Esophagus muscularis mucosa (tissue), 4 donors: ENCODE measurements around the gene MYO7B. TPM values are rescaled to one million over a fixed set of nuclear protein-coding genes. Genes with fewer than 3 reads are reported as not detected.

ENCODE experiments used
- DNase-seq: peaks from one replicate; pipeline ENCODE4 v3.0.0-alpha.2; 2017; ENCODE audit errors: extremely low spot score
- H3K27ac ChIP-seq, 4 donors: fragments of 200-600 bp; sonication (generic); replicated peaks in 1 of 4; 1 replicate in 3 of 4; 2 replicates in 1 of 4; pipeline ENCODE4 v1.5.1; 2016 to 2019; ENCODE audit warnings: mild to moderate bottlenecking in 1 of 4
- H3K27me3 ChIP-seq, 4 donors: fragments of 200-600 bp; sonication (generic); one replicate each; pipeline versions ENCODE4 v1.5.1 to v1.6.0; 2016 to 2019
- H3K36me3 ChIP-seq, 4 donors: fragments of 200-600 bp; sonication (generic); one replicate each; pipeline ENCODE4 v1.5.1; 2016 to 2019
- H3K4me1 ChIP-seq, 4 donors: fragments of 200-600 bp; sonication (generic); one replicate each; pipeline ENCODE4 v1.5.1; 2016 to 2019
- H3K4me3 ChIP-seq, 4 donors: fragments of 200-600 bp; sonication (generic); 1 replicate in 2 of 4; 2 replicates in 2 of 4; pipeline ENCODE4 v1.5.1; 2016 to 2019; ENCODE audit warnings: mild to moderate bottlenecking in 4 of 4, moderate library complexity in 1 of 4
- H3K9me3 ChIP-seq, 4 donors: fragments of 200-600 bp; sonication (generic); 1 replicate in 3 of 4; 2 replicates in 1 of 4; pipeline ENCODE4 v1.5.1; 2016 to 2019
- CTCF ChIP-seq, 3 experiments: fragments of 200-600 bp in 2 of 3; fragments of 450-650 bp in 1 of 3; sonication (generic) in 2 of 3; IDR thresholded peaks; one replicate each; pipeline ENCODE4 v1.5.1; 2017 to 2019; ENCODE audit warnings: antibody characterized with exemption in 3 of 3, mild to moderate bottlenecking in 2 of 3, moderate library complexity in 1 of 3
- EP300 ChIP-seq: sonication (generic); formaldehyde crosslinking; IDR thresholded peaks from one replicate; pipeline ENCODE4 v1.6.1; 2017; ENCODE audit warnings: antibody characterized with exemption
- POLR2A ChIP-seq: fragments of 450-650 bp; IDR thresholded peaks from one replicate; pipeline ENCODE4 v1.6.1; 2017; ENCODE audit warnings: antibody characterized with exemption, moderate library complexity, mild to moderate bottlenecking, low read depth
- POLR2AphosphoS5 ChIP-seq, 2 donors: sonication (generic); formaldehyde crosslinking; IDR thresholded peaks; one replicate each; pipeline ENCODE4 v1.6.1; 2017; ENCODE audit warnings: antibody characterized with exemption in 2 of 2
- WGBS: methylation state at CpG from one replicate; pipeline ENCODE4 v1.1.5; 2018; 5-methylcytosine and 5-hydroxymethylcytosine counted together
- intact Hi-C: fragments of 100-400 bp; cut with DNase I; formaldehyde crosslinking; loops from one replicate; pipeline ENCODE4 v1.15.1; 2023
- total RNA-seq, 4 donors: library from RNA; depleted of rRNA; stranded (reverse); fragments of >200 nt; gene quantifications; one replicate each; pipeline versions ENCODE4 v1.1.0 to v1.2.1, GENCODE V29; 2016

MYO7B gene
- total RNA-seq, 4 donors from 2014 or later, result 0.19 to 0.98 (median 0.33) TPM; not detected in 1

DNA sequence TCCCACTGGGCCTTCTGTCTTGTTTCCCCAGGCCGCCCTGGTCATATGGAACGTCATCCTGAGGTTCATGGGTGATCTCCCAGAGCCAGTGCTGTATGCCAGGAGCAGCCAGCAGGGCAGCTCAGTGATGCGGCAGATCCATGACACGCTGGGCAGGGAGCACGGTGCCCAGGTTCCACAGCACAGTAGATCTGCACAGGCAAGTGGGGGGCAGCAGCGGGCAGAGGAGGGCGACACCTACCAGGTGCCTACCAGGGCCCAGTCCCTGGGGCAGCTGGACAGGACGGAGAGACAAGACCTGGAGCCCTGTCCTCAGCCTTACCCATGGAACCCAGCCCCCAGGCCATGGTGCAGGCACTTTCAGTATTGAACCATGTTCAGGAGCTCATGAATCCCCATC is 74.3 kb downstream of the MYO7B start:
- Histone ChIP-seq H3K27me3 (peaks cover 0 to 2% (median 0%) of the 10 kb centered on the region in 4 donors), H3K36me3 (no peaks in the 10 kb centered on the region), H3K27ac (no peak overlapping the region), H3K9me3 (peaks cover 0 to 28% (median 12%) of the 10 kb centered on the region in 4 donors), H3K4me3 (no peak overlapping the region), H3K4me1 (no peaks in the 10 kb centered on the region)
- TF ChIP-seq CTCF (IDR thresholded peaks at IDR 0.05) (no peak), POLR2AphosphoS5 (IDR thresholded peaks at IDR 0.05) (no peak), POLR2A (no peak), EP300 (no peak)
- no peak for DNase-seq
- intact Hi-C loops, result no loop called here
- WGBS, result 82% methylated on average over 2 of the region's 8 CpGs

DNA sequence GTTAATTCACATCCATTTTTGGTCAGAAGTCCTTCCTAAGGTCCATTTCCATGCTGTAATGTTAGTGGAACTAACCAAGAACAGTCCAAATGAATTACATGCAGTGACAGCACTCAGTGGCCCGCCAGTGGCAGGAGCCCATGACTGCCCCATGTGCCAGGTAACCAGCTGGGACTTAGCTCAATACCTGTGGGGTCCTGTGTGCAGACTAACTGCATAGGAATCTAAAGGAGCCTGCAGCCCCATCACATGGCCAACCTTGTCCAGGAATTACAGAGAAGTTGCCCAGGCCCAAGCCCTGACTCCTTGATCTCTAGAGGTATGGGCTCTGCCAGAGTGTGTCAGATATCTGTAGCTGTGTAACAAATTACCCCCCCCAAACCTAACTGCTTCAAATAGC is 75.1 kb downstream of the MYO7B start:
- Histone ChIP-seq H3K27ac (no peak overlapping the region), H3K9me3 (peaks cover 0 to 28% (median 12%) of the 10 kb centered on the region in 4 donors), H3K4me1 (no peaks in the 10 kb centered on the region), H3K27me3 (peaks cover 0 to 2% (median 0%) of the 10 kb centered on the region in 4 donors), H3K36me3 (no peaks in the 10 kb centered on the region), H3K4me3 (no peak overlapping the region)
- intact Hi-C loops, result no loop called here
- no peak for DNase-seq
- no CpG with 5 or more reads among the region's 1 CpG for WGBS
- TF ChIP-seq POLR2AphosphoS5 (IDR thresholded peaks at IDR 0.05), result no peak
- no peak for TF ChIP-seq POLR2A
- no peak for TF ChIP-seq CTCF (IDR thresholded peaks at IDR 0.05)
- no peak for TF ChIP-seq EP300

DNA sequence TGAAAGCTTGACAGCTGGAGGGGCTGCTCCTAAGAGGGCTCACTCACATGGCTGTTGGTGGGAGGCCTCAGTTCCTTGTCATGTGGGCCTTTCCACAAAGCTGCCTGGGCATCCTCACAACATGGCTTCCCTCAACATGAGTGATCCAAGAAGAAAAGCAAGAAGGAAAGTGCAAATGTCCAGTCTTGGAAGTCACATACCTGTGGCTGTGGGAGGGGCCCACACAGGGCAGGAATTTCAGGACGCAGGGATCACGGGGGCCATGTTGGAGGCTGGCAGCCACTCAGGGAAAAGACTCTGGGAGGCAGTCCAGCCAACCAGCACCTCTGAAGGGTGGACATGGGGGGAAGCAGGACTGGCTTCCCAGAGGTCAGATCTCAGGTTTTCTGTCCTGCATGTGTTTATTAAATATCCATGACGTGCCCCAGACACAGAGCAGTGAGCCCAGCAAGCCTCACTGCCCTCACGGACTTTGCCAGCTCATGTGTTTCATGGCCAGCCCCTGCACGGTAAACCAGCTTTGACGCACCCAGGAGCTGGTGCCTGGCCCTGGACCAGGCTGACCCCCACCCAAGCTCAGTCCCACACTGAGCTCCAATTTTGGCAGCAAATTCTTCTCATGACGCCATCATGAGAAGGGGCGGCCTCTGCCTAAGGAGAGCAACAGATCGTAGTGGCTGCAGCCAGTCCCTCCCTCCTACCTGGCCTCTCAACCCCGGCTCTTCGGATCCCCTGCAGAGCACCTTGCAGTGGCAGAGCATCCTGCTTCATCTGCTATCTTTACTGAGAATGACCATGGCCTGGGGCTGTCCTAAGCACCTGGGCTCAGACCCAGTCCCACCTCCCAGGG is 75.8 kb downstream of the MYO7B start:
- TF ChIP-seq EP300 (no peak), POLR2A (no peak), CTCF (IDR thresholded peaks at IDR 0.05) (no peak), POLR2AphosphoS5 (IDR thresholded peaks at IDR 0.05) (no peak)
- Histone ChIP-seq H3K4me3 (no peak overlapping the region), H3K36me3 (no peaks in the 10 kb centered on the region), H3K4me1 (no peaks in the 10 kb centered on the region), H3K27ac (no peak overlapping the region), H3K27me3 (peaks cover 0 to 2% (median 0%) of the 10 kb centered on the region in 4 donors), H3K9me3 (peaks cover 0 to 28% (median 12%) of the 10 kb centered on the region in 4 donors)
- intact Hi-C loops, result no loop called here
- no peak for DNase-seq
- WGBS, result 81% methylated on average over 11 of the region's 11 CpGs

GRCh38 chr2:127612111-127612822 is 76.8 kb downstream of the MYO7B start:
- DNase-seq, result no peak
- Histone ChIP-seq H3K27ac (no peak overlapping the region), H3K36me3 (no peaks in the 10 kb centered on the region), H3K4me1 (no peaks in the 10 kb centered on the region), H3K9me3 (peaks cover 0 to 28% (median 12%) of the 10 kb centered on the region in 4 donors), H3K4me3 (no peak overlapping the region), H3K27me3 (peaks cover 0 to 2% (median 0%) of the 10 kb centered on the region in 4 donors)
- intact Hi-C loops, result no loop called here
- 88% methylated on average over 9 of the region's 13 CpGs for WGBS
- no peak for TF ChIP-seq CTCF (IDR thresholded peaks at IDR 0.05)
- TF ChIP-seq POLR2AphosphoS5 (IDR thresholded peaks at IDR 0.05), result no peak
- no peak for TF ChIP-seq POLR2A
- TF ChIP-seq EP300, result no peak
